CD14-positive monocyte (primary cell): ENCODE results near the gene TRIM67. TPM values are rescaled to one million over a fixed set of nuclear protein-coding genes. Genes with fewer than 3 reads are reported as not detected.

ENCODE experiments used
- DNase-seq, 3 donors: peaks; one replicate each; pipeline ENCODE4 v3.0.0-alpha.2; 2011 to 2022
- H2AFZ ChIP-seq: 2 replicates; pipeline ENCODE4 v1.6.0; 2012; ENCODE audit warnings: mild to moderate bottlenecking, low read depth, low read length, inconsistent platforms; ENCODE audit not compliant: insufficient read depth, poor library complexity, severe bottlenecking
- H3K27ac ChIP-seq, 2 donors: 1 replicate in 1 of 2; 2 replicates in 1 of 2; pipeline ENCODE4 v1.5.1; 2012 to 2013; ENCODE audit warnings: low read length in 2 of 2, control low read depth in 1 of 2, inconsistent platforms in 1 of 2, low read depth in 1 of 2, mild to moderate bottlenecking in 1 of 2
- H3K27me3 ChIP-seq, 2 donors: one replicate each; pipeline versions ENCODE4 v1.6.0 to v1.6.1; 2011 to 2013; ENCODE audit warnings: low read length in 2 of 2; ENCODE audit not compliant: control insufficient read depth in 2 of 2, insufficient read depth in 2 of 2
- H3K36me3 ChIP-seq, 2 donors: replicated peaks in 1 of 2; 1 replicate in 1 of 2; 2 replicates in 1 of 2; pipeline versions ENCODE4 v1.5.1 to v1.6.1; 2012 to 2013; ENCODE audit warnings: low read length in 2 of 2, control low read depth in 1 of 2, inconsistent platforms in 1 of 2, mild to moderate bottlenecking in 1 of 2; ENCODE audit not compliant: insufficient read depth in 2 of 2, control insufficient read depth in 1 of 2
- H3K4me1 ChIP-seq, 2 donors: 1 replicate in 1 of 2; 2 replicates in 1 of 2; pipeline versions ENCODE4 v1.5.1 to v1.6.1; 2012 to 2013; ENCODE audit warnings: low read length in 2 of 2, control low read depth in 1 of 2, inconsistent platforms in 1 of 2, mild to moderate bottlenecking in 1 of 2, moderate library complexity in 1 of 2; ENCODE audit not compliant: insufficient read depth in 2 of 2, control insufficient read depth in 1 of 2
- H3K4me2 ChIP-seq: replicated peaks from 2 replicates; pipeline ENCODE3; 2012; ENCODE audit warnings: low read length, moderate library complexity, mild to moderate bottlenecking; ENCODE audit not compliant: poor library complexity, severe bottlenecking; ENCODE audit errors: extremely low read depth
- H3K4me3 ChIP-seq, 3 experiments: fragments of 200-600 bp in 1 of 3; sonication (generic) in 1 of 3; replicated peaks in 1 of 3; 1 replicate in 2 of 3; 2 replicates in 1 of 3; pipeline ENCODE4 v1.5.1; 2011 to 2013; ENCODE audit warnings: low read length in 3 of 3, mild to moderate bottlenecking in 3 of 3, control low read depth in 2 of 3, low read depth in 2 of 3, inconsistent platforms in 1 of 3, moderate library complexity in 1 of 3
- H3K79me2 ChIP-seq: 2 replicates; pipeline ENCODE4 v1.6.0; 2012; ENCODE audit warnings: mild to moderate bottlenecking, control low read depth, inconsistent platforms, low read length, moderate library complexity; ENCODE audit not compliant: insufficient read depth
- H3K9ac ChIP-seq: 2 replicates; pipeline ENCODE4 v1.6.0; 2017; ENCODE audit warnings: low read length, mild to moderate bottlenecking; ENCODE audit not compliant: insufficient read depth, poor library complexity, severe bottlenecking
- H3K9me3 ChIP-seq, 2 donors: replicated peaks in 1 of 2; 1 replicate in 1 of 2; 2 replicates in 1 of 2; pipeline versions ENCODE4 v1.5.1 to v1.6.1; 2012 to 2013; ENCODE audit warnings: low read length in 2 of 2, control low read depth in 1 of 2; ENCODE audit not compliant: control insufficient read depth in 1 of 2, insufficient read depth in 1 of 2
- H4K20me1 ChIP-seq: 2 replicates; pipeline ENCODE4 v1.6.0; 2012; ENCODE audit warnings: mild to moderate bottlenecking, low read length, control low read depth, moderate library complexity; ENCODE audit not compliant: insufficient read depth
- H3K27ac Mint-ChIP-seq, 7 donors: one replicate each; pipeline ENCODE4 v1.8.0; 2020; ENCODE audit warnings: mild to moderate bottlenecking in 7 of 7, mixed read lengths in 7 of 7, moderate library complexity in 6 of 7, inconsistent platforms in 2 of 7
- H3K27me3 Mint-ChIP-seq, 3 donors: one replicate each; pipeline ENCODE4 v1.8.0; 2021 to 2022; ENCODE audit warnings: low read depth in 3 of 3, mild to moderate bottlenecking in 3 of 3, mixed read lengths in 3 of 3, moderate library complexity in 3 of 3, inconsistent platforms in 1 of 3
- H3K36me3 Mint-ChIP-seq, 2 donors: one replicate each; pipeline ENCODE4 v1.8.0; 2020; ENCODE audit warnings: mixed read lengths in 2 of 2, inconsistent platforms in 1 of 2, mild to moderate bottlenecking in 1 of 2
- H3K4me1 Mint-ChIP-seq: one replicate; pipeline ENCODE4 v1.8.0; 2020; ENCODE audit warnings: mild to moderate bottlenecking, mixed read lengths
- H3K4me3 Mint-ChIP-seq, 2 donors: one replicate each; pipeline ENCODE4 v1.8.0; 2020; ENCODE audit warnings: mild to moderate bottlenecking in 2 of 2, mixed read lengths in 2 of 2, moderate library complexity in 1 of 2
- H3K9me3 Mint-ChIP-seq, 7 donors: one replicate each; pipeline ENCODE4 v1.8.0; 2020 to 2022; ENCODE audit warnings: mixed read lengths in 7 of 7, mild to moderate bottlenecking in 6 of 7, moderate library complexity in 6 of 7, inconsistent platforms in 2 of 7
- CTCF ChIP-seq: fragments of 200-600 bp; IDR thresholded peaks from one replicate; pipeline ENCODE4 v1.8.0; 2022; ENCODE audit warnings: antibody characterized with exemption, mild to moderate bottlenecking
- WGBS: methylation state at CpG from one replicate; pipeline ENCODE4 v1.1.5; 2013; ENCODE audit warnings: missing lambda C conversion rate; ENCODE audit not compliant: insufficient coverage; 5-methylcytosine and 5-hydroxymethylcytosine counted together
- intact Hi-C, 2 donors: fragments of 100-400 bp; cut with micrococcal nuclease; formaldehyde crosslinking; loops; one replicate each; pipeline versions ENCODE4 v1.15.0 to v1.15.1; 2023
- polyA plus RNA-seq, 3 donors: library from polyadenylated mRNA; depleted of rRNA in 1 of 3; unstranded in 2 of 3; stranded (reverse) in 1 of 3; fragments of 300-500 nt in 2 of 3; fragments of >200 nt in 1 of 3; fragmentation: Illumina TruSeq in 2 of 3; gene quantifications; 1 replicate in 2 of 3; 2 replicates in 1 of 3; pipeline ENCODE4 v1.2.3, GENCODE V29; 2012 to 2021

The TRIM67 gene
- polyA plus RNA-seq, 3 donors: not detected

GRCh38 chr1:231206856-231207255, 45.0 kb downstream of the TRIM67 start:
- Histone ChIP-seq H3K79me2 (no peaks in the 10 kb centered on the region), H4K20me1 (no peaks in the 10 kb centered on the region), H2AFZ (no peak overlapping the region), H3K4me3 (no peak overlapping the region), H3K27ac (no peak overlapping the region), H3K4me2 (no peak overlapping the region), H3K4me1 (peaks cover 4 to 5% of the 10 kb centered on the region in 2 donors), H3K9ac (no peak overlapping the region), H3K36me3 (no peaks in the 10 kb centered on the region), H3K27me3 (peaks cover 0 to 5% of the 10 kb centered on the region in 2 donors), H3K9me3 (no peaks in the 10 kb centered on the region)
- WGBS: 100% methylated on average over 1 of the region's 8 CpGs
- Mint-ChIP-seq H3K27me3 (peaks cover 10 to 17% (median 14%) of the 10 kb centered on the region in 3 donors), H3K27ac (no peak overlapping the region), H3K4me1 (peaks cover 6% of the 10 kb centered on the region), H3K4me3 (no peak overlapping the region), H3K9me3 (no peaks in the 10 kb centered on the region), H3K36me3 (no peaks in the 10 kb centered on the region)
- no peak for TF ChIP-seq CTCF
- no peak for DNase-seq
- intact Hi-C loops: no loop called here

DNA sequence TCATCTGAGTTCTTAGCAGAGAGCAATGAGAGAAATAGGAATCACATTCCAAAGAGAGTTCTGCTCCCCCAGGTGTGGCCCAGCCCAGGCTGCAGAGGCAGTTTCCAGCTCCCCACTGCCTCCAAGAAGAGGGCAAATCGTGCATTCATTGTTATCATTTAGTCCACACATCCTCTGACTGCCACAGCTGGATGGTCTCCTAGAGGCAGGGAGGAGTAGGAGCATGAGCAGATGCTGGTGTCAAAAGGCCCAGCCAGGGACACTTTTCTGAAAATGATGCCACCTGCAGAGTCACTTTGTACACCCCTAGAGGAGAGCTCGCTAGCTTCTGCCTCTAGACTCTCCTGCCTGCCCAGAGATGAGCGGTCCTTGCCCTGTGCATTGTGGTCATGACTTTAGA, 45.6 kb downstream of the TRIM67 start:
- H3K9me3 Mint-ChIP-seq: no peaks in the 10 kb centered on the region
- WGBS: no CpG with 5 or more reads among the region's 3 CpGs
- no peak overlapping the region for H3K27ac Mint-ChIP-seq

More for the DNA sequence above, 45.6 kb downstream of the TRIM67 start:
- no peak overlapping the region for H3K27ac ChIP-seq
- H3K9ac ChIP-seq: no peak overlapping the region
- H3K4me3 ChIP-seq: no peak overlapping the region
- no peak overlapping the region for H2AFZ ChIP-seq
- no peak overlapping the region for H3K4me2 ChIP-seq
- H4K20me1 ChIP-seq: no peaks in the 10 kb centered on the region
- H3K36me3 ChIP-seq: no peaks in the 10 kb centered on the region
- H3K27me3 ChIP-seq: peaks cover 0 to 6% of the 10 kb centered on the region in 2 donors
- TF ChIP-seq CTCF: no peak
- intact Hi-C loops: no loop called here
- peaks cover 9 to 13% (median 10%) of the 10 kb centered on the region in 3 donors for H3K27me3 Mint-ChIP-seq
- DNase-seq: no peak
- H3K4me3 Mint-ChIP-seq: no peak overlapping the region
- H3K36me3 Mint-ChIP-seq: no peaks in the 10 kb centered on the region
- no peaks in the 10 kb centered on the region for H3K79me2 ChIP-seq
- peaks cover 7% of the 10 kb centered on the region for H3K4me1 Mint-ChIP-seq
- peaks cover 4 to 5% of the 10 kb centered on the region in 2 donors for H3K4me1 ChIP-seq
- H3K9me3 ChIP-seq: no peaks in the 10 kb centered on the region
